CD1c-positive myeloid dendritic cell (primary cell): Measurements from ENCODE around the gene KBTBD4.
A peak's percentile ranks its signal among the peaks of the same experiment; 100 is the strongest.
"Not testable (repeated sequence)": the region's sequence is repeated elsewhere in the genome, so short reads cannot be mapped to it uniquely, and the experiment has no call there.

Experiments used
- DNase-seq: peaks from one replicate; pipeline ENCODE4 v3.0.0-alpha.2; 2016; ENCODE audit errors: extremely low spot score

Gene KBTBD4

GRCh38 chr11:47526032-47526431 is 52.7 kb downstream of the KBTBD4 start:
- DNase-seq: not testable (repeated sequence)

- no peak for DNase-seq
Measured at GRCh38 chr11:47524291-47524874, 54.4 kb downstream of the KBTBD4 start.

- peak; percentile 68 for DNase-seq
Measured at GRCh38 chr11:47523490-47524225, 55.1 kb downstream of the KBTBD4 start.
